Measurements from ENCODE around the gene ABCB11. TPM values are rescaled to one million over a fixed set of nuclear protein-coding genes. Genes with fewer than 3 reads are reported as not detected.

Gene ABCB11
- total RNA-seq, 6 experiments from 2014 or later: 21.3 to 128 (median 54.8) TPM

- no peaks in the 10 kb centered on the region for H3K9me3 ChIP-seq
- no peak overlapping the region for H3K27ac ChIP-seq
- H3K4me3 ChIP-seq: no peak overlapping the region
- H3K27me3 ChIP-seq: no peaks in the 10 kb centered on the region
- peaks cover 0 to 53% (median 18%) of the 10 kb centered on the region in 4 donors for H3K36me3 ChIP-seq
- TF ChIP-seq, protein P1, sequence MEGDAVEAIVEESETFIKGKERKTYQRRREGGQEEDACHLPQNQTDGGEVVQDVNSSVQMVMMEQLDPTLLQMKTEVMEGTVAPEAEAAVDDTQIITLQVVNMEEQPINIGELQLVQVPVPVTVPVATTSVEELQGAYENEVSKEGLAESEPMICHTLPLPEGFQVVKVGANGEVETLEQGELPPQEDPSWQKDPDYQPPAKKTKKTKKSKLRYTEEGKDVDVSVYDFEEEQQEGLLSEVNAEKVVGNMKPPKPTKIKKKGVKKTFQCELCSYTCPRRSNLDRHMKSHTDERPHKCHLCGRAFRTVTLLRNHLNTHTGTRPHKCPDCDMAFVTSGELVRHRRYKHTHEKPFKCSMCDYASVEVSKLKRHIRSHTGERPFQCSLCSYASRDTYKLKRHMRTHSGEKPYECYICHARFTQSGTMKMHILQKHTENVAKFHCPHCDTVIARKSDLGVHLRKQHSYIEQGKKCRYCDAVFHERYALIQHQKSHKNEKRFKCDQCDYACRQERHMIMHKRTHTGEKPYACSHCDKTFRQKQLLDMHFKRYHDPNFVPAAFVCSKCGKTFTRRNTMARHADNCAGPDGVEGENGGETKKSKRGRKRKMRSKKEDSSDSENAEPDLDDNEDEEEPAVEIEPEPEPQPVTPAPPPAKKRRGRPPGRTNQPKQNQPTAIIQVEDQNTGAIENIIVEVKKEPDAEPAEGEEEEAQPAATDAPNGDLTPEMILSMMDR (IDR thresholded peaks at IDR 0.05): no peak
- no peak for TF ChIP-seq POLR2A (IDR thresholded peaks at IDR 0.05)
- intact Hi-C loops (cut with DNase I): no loop called here
- no peaks in the 10 kb centered on the region for H3K4me1 ChIP-seq
- WGBS (ENCODE audit: insufficient coverage, low coverage, low lambda C conversion rate, missing lambda C conversion rate): 82% methylated on average over 1 of the region's 1 CpG
- no peak for DNase-seq
- no peak for ATAC-seq
Observed at GRCh38 chr2:168952424-168952823, 78.7 kb downstream of the ABCB11 start.

GRCh38 chr2:168951871-168952270, 79.3 kb downstream of the ABCB11 start:
- Histone ChIP-seq H3K4me3 (no peak overlapping the region), H3K27ac (no peak overlapping the region), H3K36me3 (peaks cover 0 to 48% (median 16%) of the 10 kb centered on the region in 4 donors), H3K4me1 (no peaks in the 10 kb centered on the region), H3K27me3 (no peaks in the 10 kb centered on the region), H3K9me3 (no peaks in the 10 kb centered on the region)
- WGBS (ENCODE audit: insufficient coverage, low coverage, low lambda C conversion rate, missing lambda C conversion rate): 80% methylated on average over 1 of the region's 1 CpG
- TF ChIP-seq, protein P1 (IDR thresholded peaks at IDR 0.05): no peak
- no peak for TF ChIP-seq POLR2A (IDR thresholded peaks at IDR 0.05)
- DNase-seq (no peak), ATAC-seq (no peak)
- intact Hi-C loops (cut with DNase I): no loop called here

- Histone ChIP-seq H3K9me3 (no peaks in the 10 kb centered on the region), H3K4me3 (no peak overlapping the region), H3K36me3 (peaks cover 0 to 39% (median 9%) of the 10 kb centered on the region in 4 donors), H3K4me1 (no peaks in the 10 kb centered on the region), H3K27me3 (no peaks in the 10 kb centered on the region), H3K27ac (no peak overlapping the region)
- 90% methylated on average over 1 of the region's 1 CpG for WGBS (ENCODE audit: insufficient coverage, low coverage, low lambda C conversion rate, missing lambda C conversion rate)
- TF ChIP-seq, protein P1 (IDR thresholded peaks at IDR 0.05): no peak
- TF ChIP-seq POLR2A (IDR thresholded peaks at IDR 0.05): no peak
- intact Hi-C loops (cut with DNase I): no loop called here
- DNase-seq (no peak), ATAC-seq (no peak)
Observed at GRCh38 chr2:168949324-168949723, 81.8 kb downstream of the ABCB11 start.

- peak; percentile 53 to 80 (median 67) for ATAC-seq
- WGBS (ENCODE audit: insufficient coverage, low coverage, low lambda C conversion rate, missing lambda C conversion rate): 70% methylated on average over 6 of the region's 6 CpGs
- Histone ChIP-seq H3K4me3 (no peak overlapping the region), H3K36me3 (peaks cover 0 to 40% (median 9%) of the 10 kb centered on the region in 4 donors), H3K27ac (no peak overlapping the region), H3K27me3 (no peaks in the 10 kb centered on the region), H3K9me3 (no peaks in the 10 kb centered on the region), H3K4me1 (no peaks in the 10 kb centered on the region)
- TF ChIP-seq POLR2A (IDR thresholded peaks at IDR 0.05): no peak
- TF ChIP-seq, protein P1 (IDR thresholded peaks at IDR 0.05): peak; percentile 38 to 58 (median 54)
- intact Hi-C loops (cut with DNase I): no loop called here
- DNase-seq: no peak
Observed at GRCh38 chr2:168948621-168949212, 82.4 kb downstream of the ABCB11 start.
